Activated T-cell treated with anti-CD3 and anti-CD28 coated beads for 1 hour (primary cell): Measurements from ENCODE around the gene PIK3AP1.
"Not testable (repeated sequence)": the region's sequence is repeated elsewhere in the genome, so short reads cannot be mapped to it uniquely, and the experiment has no call there.

Experiments
- DNase-seq: peaks from one replicate; pipeline ENCODE4 v3.0.0-alpha.2; 2020; ENCODE audit warnings: low read depth

PIK3AP1 gene, protein sequence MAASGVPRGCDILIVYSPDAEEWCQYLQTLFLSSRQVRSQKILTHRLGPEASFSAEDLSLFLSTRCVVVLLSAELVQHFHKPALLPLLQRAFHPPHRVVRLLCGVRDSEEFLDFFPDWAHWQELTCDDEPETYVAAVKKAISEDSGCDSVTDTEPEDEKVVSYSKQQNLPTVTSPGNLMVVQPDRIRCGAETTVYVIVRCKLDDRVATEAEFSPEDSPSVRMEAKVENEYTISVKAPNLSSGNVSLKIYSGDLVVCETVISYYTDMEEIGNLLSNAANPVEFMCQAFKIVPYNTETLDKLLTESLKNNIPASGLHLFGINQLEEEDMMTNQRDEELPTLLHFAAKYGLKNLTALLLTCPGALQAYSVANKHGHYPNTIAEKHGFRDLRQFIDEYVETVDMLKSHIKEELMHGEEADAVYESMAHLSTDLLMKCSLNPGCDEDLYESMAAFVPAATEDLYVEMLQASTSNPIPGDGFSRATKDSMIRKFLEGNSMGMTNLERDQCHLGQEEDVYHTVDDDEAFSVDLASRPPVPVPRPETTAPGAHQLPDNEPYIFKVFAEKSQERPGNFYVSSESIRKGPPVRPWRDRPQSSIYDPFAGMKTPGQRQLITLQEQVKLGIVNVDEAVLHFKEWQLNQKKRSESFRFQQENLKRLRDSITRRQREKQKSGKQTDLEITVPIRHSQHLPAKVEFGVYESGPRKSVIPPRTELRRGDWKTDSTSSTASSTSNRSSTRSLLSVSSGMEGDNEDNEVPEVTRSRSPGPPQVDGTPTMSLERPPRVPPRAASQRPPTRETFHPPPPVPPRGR

GRCh38 chr10:96720422-96721206 lies at the start of gene PIK3AP1:
TSS of gene PIK3AP1 (minus strand) at chr10:96720514. CDS start at chr10:96720394, 120 bp downstream.
- DNase-seq = peak; percentile 16

DNA sequence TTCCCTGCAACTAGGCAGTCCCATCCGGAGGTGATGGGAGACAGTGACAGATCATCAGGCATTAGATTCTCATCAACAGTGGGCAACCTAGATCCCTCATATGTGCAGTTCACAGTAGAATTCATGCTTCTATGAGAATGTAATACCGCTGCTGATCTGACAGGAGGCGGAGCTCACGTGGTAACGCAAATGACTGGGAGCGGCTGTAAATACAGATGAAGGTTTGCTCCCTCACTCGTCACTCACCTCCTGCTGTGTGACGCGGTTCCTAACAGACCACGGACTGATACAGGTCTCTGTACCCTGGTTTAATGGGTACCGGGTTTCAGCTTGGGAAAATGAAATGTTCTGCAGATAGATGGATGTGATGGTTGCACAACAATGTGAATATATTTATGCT lies 47.8 kb upstream of the PIK3AP1 start:
- DNase-seq = no peak

DNA sequence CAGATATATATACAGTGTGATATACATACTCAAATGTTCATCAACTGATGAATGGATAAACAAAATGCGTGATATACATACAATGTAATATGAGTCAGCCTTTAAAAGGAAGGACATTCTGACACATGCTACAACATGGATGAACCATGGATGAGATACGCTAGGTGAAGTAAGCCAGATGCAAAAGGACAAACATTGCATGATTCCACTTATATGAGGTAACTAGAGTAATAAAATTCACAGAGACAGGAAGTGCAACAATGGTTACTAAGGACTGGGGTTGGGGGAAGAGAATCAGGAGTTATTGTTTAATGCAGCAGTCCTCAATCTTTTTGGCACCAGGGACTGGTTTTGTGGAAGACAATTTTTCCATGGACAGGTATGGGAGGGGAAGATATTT lies 47.3 kb upstream of the PIK3AP1 start:
- no peak for DNase-seq

DNA sequence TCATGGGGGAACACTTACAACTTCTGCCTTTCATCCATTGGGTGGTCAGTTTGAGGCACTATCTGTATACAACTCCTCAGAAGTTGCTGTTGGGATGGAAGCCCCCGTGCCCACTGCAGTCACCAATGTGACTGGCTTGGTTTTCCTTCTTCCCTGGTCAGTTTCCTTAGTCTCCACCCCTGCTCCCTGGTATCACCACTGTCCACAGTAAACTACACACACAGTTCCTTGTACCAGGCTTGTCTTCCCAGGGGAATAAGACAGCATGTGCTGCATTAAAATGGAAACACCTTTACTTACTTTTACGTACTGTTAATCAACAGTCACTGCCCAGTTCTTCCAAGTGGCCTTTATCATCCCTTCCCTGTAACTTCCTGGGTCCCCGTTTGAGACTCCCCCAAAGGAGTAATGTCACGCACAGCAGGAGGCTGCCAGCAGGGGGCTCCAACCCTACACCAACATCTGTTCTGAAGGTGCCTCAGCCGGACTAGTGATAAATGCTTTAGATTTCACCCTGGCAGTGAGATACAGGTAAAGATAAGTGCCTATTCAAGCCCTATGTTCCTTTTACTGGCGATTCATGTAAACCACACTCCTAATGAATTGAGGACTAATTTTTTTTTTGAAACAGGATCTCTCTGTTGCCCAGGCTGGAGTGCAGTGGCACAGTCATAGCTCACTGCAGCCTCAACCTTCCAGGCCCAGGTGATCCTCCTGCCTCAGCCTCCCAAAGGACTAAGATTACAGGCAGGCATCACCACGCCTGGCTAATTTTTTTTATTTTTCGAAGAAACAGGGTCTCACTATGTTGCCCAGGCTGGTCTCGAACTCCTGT lies 45.3 kb upstream of the PIK3AP1 start:
- peak; percentile 72 for DNase-seq

- DNase-seq = no peak
Observed at GRCh38 chr10:96764425-96765060, 44.2 kb upstream of the PIK3AP1 start.

GRCh38 chr10:96758423-96758822 lies 38.1 kb upstream of the PIK3AP1 start:
- DNase-seq = no peak

- DNase-seq = no peak
Observed at GRCh38 chr10:96756111-96756903, 36.0 kb upstream of the PIK3AP1 start.

GRCh38 chr10:96753956-96754355 lies 33.6 kb upstream of the PIK3AP1 start:
- no peak for DNase-seq

- DNase-seq = no peak
Observed at GRCh38 chr10:96752375-96752774, 32.1 kb upstream of the PIK3AP1 start.

DNA sequence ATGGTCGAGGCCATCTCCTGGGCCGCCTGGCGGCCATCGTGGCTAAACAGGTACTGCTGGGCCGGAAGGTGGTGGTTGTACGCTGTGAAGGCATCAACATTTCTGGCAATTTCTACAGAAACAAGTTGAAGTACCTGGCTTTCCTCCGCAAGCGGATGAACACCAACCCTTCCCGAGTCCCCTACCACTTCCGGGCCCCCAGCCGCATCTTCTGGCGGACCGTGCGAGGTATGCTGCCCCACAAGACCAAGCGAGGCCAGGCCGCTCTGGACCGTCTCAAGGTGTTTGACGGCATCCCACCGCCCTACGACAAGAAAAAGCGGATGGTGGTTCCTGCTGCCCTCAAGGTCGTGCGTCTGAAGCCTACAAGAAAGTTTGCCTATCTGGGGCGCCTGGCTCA lies 30.0 kb upstream of the PIK3AP1 start:
- DNase-seq = not testable (repeated sequence)

DNA sequence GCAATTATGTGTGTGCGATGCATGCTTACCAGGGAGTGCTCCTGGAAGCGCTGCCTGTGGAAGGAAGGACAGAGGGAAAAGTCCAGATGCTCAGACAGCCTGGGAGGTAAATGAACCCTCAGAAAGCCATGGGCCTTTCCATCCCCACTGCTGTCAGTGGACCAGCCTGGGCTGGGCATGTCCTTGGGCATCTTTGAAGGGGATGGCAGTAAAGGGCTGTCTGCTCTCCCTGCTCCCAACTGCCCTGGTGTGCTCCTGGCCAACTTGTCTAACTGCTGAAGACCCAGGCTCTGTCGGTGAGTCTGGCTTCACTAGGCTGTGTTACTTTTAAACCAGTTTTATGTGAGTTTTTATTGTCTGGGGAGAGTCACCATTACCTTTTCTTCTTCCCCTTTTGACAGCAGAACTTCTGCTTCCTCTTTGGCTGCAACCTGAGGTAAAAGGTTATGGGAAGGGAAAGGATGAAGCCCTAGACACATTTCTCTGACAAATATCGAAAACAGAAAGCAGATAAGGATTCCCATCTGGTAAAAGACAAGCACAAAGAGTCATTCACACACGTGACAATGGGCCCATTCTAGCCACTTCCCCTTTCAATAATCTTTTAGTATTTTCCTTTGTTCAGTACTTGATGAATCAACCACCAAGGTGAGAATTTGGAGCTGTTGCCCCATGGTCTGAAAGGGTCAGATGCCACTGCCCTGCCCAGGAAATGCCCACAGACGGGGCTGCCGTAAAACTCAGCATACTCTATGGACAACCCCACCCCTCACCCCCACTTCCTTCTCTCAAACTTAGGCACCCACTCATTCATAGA lies 27.6 kb upstream of the PIK3AP1 start:
- DNase-seq = no peak

DNA sequence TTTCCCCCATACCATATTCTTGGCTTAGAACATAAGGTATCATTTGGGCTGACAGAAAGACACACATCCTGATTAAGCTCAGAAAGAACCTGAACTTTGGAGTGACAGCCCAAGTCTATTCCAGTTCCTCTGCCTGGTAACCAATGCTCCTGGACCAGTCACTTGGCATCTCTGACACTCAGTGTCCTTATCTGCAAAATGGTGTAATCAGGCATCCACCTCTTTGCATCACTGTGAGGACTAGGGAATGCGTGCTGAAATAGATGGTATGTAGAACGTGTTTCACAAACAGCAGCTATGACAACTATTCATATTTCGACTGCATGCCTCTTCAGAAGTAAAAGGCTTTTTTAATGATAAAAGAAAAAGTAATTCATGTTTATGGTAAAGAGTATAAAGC lies 26.2 kb upstream of the PIK3AP1 start:
- no peak for DNase-seq

- DNase-seq = no peak
Observed at GRCh38 chr10:96745950-96746349, 25.6 kb upstream of the PIK3AP1 start.

GRCh38 chr10:96743988-96744585 lies 23.8 kb upstream of the PIK3AP1 start:
- no peak for DNase-seq

DNA sequence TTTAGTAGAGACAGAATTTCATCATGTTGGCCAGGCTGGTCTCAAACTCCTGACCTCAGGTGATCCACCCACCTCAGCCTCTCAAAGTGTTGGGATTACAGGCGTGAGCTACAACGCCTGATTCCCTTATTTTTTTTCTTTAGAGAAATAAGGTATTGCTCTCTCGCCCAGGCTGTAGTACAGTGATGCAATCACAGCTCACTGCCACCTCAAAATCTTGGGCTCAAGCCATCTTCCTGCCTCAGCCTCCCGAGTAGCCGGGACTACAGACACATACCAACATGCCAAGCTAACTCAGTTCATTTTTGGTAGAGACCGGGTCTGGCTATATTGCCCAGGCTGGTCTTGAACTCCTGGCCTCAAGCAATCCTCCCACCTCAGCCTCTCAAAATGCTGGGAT lies 21.2 kb upstream of the PIK3AP1 start:
- not testable (repeated sequence) for DNase-seq

DNA sequence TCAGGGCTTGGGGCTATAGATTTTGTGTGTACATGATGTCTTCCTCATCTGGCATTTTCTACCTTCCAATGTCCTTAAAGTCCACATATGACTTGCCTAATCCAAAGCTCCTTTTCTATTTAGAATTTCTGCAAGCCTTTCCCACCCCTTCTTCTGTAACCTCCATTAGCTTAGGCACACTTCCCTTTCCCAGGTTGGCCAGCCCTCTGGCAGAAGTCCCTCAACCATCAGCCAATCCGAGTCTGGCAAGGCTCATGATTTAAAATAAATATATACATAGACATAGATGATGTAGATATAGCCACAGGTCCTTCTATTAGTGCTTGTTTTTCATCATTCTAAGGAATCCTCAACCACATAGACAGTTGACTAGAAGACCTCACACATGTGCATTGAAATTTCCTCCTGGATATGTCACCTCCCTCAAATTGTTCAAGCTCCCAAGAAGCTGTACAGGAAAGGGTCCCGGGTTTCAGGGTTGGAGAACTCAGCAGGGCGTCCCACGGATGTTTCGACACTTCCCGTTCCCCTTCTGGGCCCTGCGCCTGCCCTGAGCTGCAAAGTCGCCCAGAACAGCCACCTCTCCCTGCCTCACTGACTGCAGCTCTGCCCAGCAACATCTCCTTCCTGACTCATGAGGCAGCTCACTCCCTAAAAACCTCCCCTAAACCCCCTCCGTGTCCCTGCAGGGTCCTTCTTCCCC lies 20.4 kb upstream of the PIK3AP1 start:
- DNase-seq = no peak

GRCh38 chr10:96740141-96740540 lies 19.8 kb upstream of the PIK3AP1 start:
- no peak for DNase-seq

- DNase-seq = not testable (repeated sequence)
Observed at GRCh38 chr10:96737307-96737902, 17.1 kb upstream of the PIK3AP1 start.
